NCI-H2107 (cell line): ENCODE data around the gene CTNND1.
"Not testable (repeated sequence)": the region's sequence is repeated elsewhere in the genome, so short reads cannot be mapped to it uniquely, and the experiment has no call there.

Source experiments
- DNase-seq: peaks from one replicate; lab custom pipeline; 2025; lab: John Stamatoyannopoulos, UW

CTNND1 gene

GRCh38 chr11:57793351-57794115 lies 31.9 kb downstream of the CTNND1 start:
- DNase-seq, result no peak

DNA sequence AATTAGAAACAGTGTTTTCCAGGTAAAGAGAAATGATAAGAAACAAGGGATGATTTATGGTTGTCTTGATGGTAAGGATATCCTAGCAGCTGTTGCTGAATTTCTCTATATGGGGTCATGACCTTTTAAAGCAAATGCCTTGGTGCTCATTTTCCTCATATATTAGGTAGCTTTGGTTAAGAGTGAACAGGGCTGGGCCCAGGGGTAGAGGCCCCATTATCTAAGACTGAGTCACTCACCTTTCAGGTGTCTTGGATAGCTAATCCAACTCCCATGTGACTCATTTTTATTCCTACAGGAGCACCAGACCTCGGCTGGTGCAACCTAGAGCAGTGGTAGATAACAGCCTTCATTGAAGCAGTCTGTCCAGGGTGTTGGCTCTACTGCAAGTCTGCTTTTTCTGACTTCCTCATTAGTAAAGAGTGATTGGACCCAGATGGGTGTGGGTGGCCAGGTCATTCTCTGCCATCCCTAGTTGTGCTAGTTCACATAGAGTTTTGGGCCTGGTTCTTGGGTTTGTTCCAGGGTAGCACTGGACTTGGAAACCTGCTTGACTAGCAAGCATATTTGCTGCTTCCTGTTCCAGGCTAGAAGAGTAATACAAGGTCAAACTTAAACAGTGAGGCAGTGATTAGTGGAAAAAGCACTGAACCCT lies 37.4 kb downstream of the CTNND1 start:
- no peak for DNase-seq

GRCh38 chr11:57800444-57801182 lies 39.0 kb downstream of the CTNND1 start:
- peak; percentile 48 for DNase-seq

GRCh38 chr11:57801183-57801485 lies 39.5 kb downstream of the CTNND1 start:
- no peak for DNase-seq

DNA sequence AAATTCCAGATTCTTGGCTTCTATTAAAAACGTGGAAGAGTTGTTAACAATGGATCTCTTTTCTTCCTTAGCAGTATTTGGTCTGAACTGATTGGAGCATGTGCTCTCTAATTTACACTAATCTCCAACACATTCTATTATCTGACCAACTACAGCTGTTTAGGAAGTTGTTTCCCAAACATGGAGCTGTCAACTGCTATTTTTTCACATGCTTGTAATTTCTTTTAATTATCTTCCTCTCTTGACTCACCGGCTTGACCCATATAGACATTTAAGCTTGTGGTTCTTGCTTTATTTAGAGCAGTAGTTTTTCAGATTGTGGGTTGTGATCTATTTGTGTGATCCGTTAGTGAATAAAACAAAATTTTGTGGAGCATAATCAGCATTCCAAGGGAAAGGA lies 40.8 kb downstream of the CTNND1 start:
- no peak for DNase-seq

- DNase-seq, result no peak
Measured at GRCh38 chr11:57804466-57804865, 42.9 kb downstream of the CTNND1 start.

DNA sequence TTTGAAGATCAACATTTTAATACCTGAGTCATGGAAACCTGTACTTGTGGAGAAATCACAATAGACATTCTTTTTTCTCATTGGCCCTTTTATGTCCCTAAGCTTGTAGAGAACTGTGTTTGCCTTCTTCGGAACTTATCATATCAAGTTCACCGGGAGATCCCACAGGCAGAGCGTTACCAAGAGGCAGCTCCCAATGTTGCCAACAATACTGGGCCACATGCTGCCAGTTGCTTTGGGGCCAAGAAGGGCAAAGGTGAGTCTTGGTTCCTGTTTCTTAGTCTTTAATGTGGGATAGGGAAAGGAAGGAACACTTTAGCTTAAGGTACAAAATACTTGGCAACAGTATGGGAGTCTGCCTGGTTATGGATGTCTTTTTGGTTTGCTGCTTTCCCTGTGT lies 44.2 kb downstream of the CTNND1 start:
- DNase-seq, result no peak

DNA sequence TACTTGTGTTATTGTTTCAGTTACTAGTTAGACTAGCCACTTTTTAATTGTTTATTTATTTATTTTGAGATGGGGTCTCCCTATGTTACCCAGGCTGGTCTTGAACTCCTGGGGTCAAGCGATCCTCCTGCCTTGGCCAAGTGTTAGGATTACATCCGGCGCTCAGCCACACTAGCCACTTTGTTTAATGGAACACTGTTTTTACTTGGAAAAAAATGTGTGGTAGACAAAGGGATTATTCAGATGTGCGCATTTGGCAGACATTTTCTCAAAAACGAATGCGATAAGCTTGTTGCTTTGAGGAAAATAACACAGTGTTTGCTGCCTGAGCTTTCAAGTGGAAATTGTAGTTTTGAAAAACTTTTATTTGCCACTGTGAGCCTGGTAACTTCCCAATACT lies 51.0 kb downstream of the CTNND1 start:
- DNase-seq, result no peak

GRCh38 chr11:57815476-57815875 lies 53.9 kb downstream of the CTNND1 start:
- no peak for DNase-seq

DNA sequence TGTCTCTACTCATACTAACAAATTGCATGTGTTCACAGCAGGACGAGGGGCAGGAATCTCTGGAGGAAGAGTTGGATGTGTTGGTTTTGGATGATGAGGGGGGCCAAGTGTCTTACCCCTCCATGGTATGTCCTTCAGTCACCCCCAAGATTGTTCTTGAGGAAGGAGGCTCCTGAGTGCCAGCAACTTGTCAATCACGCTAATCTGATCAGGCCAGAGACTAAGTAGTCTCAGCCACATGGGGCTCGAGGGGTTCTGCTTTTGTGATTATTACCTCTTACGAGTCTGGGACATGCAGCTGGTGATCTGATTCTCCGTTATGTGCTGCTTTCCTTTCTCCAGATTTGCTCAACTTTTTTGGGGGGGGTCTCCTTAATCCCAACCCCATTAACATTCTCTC lies 54.3 kb downstream of the CTNND1 start:
- no peak for DNase-seq

DNA sequence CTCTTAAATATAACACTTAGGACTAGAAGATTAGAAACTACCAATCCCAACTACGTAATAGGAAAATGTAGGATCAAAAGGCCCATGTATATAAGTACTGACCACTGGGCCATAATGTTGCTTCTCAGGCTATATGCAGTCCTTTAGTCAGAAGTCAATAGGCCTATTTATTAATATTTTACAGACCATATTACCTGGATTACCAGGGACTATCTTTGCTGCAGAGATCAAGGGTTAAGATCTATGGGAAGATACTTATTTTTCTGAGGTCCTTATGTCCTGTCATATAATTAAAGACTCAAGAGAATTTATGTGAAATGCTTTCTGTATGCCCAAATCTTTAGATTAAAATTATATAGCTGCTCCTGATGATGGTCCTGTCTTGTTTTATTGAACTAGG lies 57.2 kb downstream of the CTNND1 start:
- DNase-seq, result no peak

DNA sequence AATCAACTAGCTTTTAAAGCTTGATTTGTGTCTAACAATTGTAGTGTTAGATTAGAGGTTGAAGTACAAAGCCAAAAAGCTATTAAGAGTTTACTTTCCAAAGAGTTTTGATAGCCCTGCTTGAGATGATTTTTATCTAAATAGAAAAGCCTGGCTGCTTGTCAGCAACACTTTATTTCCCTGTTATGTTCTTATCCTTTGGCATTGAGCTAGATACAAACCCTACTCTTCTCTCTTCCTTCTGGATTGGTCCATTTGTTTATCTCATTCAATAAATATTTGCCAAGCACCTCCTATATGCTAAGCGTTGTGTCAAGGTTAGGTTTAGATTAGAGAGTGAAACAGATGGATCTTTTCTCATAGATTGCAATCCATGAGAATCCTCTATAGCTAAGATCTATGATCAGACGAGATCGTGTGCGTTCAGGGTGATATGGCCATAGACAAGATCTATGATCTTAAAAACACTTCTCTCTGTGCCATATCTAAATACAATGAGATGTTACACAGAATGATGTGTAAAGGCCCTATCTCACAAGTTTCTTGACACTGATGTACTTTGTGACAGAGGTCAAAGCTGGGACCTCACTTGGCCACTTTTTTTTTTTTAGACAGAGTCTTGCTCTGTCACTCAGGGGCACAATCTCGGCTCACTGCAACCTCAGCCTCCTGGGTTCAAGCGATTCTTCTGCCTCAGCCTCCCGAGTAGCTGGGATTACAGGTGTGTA lies 57.8 kb downstream of the CTNND1 start:
- DNase-seq, result no peak

DNA sequence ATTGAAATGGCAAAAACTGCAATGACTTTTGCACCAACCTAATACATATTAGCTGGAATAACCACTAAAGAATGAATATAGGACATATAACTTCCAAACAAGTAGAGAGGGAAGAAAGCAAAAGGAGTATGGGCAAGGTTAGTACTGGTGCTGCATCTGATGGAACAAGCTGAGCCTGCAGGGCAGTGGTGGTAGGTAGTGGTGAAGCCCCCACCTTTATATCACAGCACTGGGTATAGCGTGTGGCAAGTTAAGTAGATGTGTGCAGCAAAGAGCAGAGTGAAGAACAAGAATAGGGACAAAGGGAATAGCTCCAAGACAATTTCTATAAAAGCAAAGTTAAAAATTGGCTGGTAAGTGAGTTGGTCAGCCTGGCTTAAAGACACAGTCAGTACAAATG lies 62.3 kb downstream of the CTNND1 start:
- DNase-seq, result no peak

DNA sequence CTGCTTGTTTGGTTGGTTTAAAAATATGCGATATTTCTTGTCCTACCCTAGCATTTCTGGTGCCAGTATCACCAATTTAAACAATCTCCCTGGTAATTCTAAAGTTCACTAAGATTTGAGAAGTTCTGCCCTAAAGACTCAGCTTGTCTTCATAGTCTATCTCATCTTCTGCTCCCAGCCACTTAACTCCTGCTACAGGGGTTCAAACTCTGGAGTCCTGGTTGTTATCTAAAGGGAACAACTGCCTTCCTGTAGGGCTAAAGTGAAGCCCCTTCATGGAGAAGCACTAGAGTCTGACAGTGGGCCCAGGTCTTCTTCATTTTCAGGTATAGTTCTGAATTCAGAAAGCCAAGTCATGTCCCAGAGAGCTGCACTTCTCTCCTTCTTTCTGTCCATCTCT lies 73.2 kb downstream of the CTNND1 start:
- no peak for DNase-seq

- not testable (repeated sequence) for DNase-seq
Measured at GRCh38 chr11:57838609-57839008, 77.0 kb downstream of the CTNND1 start.

DNA sequence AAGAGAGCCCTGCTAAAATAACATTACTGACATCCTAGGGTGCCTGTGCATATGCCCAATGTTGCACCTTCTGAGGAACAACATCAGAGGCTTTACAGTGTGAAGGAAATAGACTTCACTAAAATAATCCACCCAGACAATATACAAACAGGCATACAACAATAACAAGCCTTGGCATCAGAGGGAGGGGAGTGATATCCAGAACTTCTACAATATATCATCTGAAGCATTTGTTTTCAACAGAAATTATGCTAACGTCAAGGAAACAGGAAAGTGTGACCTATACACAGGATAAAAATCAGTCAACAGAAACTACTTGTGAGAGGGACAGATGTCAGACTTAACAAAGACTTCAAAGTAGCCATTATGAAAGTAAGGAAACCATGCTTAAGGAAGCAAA lies 81.3 kb downstream of the CTNND1 start:
- DNase-seq, result no peak

DNA sequence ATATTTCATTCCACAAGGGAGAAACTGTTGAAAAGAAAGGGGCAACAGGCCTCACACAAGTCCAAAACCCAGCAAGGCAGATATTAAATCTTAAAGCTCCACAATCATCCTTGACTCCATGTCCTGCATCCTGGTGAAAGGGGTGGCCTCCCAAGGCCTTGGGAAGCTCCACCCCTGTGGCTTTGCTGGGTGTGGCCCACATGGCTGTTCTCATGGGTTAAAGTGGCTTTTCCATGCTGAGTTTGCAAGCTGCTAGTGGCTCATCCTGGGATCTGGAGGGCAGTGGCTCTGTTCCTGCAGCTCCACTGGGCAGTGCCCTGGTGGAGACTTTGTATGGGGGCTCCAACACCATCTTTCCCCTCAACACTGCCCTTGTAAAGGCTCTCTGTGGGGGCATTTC lies 106.4 kb downstream of the CTNND1 start:
- DNase-seq, result no peak

GRCh38 chr11:57868491-57868890 lies 106.9 kb downstream of the CTNND1 start:
- DNase-seq, result no peak
